ENCODE results near the gene RALGDS.

DNA sequence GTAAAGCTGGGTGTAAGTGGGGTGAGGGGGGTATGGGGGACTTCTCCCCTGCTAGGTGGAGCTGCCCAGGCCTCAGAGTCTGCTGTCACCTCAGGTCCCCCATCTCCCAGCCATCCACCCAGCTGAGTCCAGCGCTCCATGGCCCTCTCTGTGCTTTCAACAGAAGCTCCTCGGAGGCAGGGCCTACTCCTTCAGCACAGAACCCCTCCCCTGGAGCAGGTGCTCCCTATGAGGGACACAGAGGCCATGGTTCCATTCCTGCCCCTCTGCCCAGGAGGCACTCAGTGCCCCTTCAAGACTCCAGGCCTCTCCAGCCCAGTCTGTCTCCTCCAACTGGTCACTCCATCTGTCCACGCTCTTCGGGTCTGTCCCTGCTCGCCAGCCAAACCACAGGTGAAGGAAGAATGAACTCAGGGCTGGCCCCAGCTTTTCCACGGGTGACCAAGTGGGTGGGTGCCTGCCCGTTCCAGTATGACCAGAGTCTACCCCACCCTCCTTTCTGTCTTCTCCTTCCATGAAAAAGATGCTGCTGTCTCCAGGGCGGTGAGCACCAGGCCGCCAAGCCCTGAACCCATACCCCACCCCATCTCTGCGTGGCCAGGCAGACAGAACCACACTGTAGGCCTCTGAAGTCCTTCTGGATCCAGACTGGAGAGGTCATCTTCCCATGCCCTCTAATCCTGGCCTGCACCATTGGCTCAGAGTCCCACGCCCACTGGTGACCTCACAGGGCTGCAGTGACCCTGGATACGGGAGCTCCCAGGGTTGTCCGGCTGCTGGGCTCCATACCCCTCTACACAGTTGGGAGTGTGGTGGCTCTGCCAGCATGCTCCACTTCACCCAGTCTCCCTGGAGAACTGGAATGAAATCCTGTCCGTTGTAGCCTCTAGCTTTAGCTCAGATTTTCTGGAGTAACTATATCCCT, 30.8 kb upstream of the RALGDS start:
- TF ChIP-seq FOXP1 (CRISPR knock-in tag; IDR thresholded peaks at IDR 0.05): no peak
- TF ChIP-seq, protein P1, sequence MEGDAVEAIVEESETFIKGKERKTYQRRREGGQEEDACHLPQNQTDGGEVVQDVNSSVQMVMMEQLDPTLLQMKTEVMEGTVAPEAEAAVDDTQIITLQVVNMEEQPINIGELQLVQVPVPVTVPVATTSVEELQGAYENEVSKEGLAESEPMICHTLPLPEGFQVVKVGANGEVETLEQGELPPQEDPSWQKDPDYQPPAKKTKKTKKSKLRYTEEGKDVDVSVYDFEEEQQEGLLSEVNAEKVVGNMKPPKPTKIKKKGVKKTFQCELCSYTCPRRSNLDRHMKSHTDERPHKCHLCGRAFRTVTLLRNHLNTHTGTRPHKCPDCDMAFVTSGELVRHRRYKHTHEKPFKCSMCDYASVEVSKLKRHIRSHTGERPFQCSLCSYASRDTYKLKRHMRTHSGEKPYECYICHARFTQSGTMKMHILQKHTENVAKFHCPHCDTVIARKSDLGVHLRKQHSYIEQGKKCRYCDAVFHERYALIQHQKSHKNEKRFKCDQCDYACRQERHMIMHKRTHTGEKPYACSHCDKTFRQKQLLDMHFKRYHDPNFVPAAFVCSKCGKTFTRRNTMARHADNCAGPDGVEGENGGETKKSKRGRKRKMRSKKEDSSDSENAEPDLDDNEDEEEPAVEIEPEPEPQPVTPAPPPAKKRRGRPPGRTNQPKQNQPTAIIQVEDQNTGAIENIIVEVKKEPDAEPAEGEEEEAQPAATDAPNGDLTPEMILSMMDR (IDR thresholded peaks at IDR 0.05 in 2 of 3, conservative IDR thresholded peaks at IDR 0.05 in 1 of 3; ENCODE audit: insufficient read depth in 2 of 3, low read depth in 1 of 3, low read length in 3 of 3): no peak
